GM18511 (cell line): ENCODE measurements around the gene FRMD8.
"Not testable (repeated sequence)": the region's sequence is repeated elsewhere in the genome, so short reads cannot be mapped to it uniquely, and the experiment has no call there.

Experiments
- ATAC-seq: cut with Tn5 transposase; IDR thresholded peaks from one replicate; pipeline ENCODE4 v1.9.1; 2021; ENCODE audit warnings: mild to moderate bottlenecking, moderate library complexity; ENCODE audit not compliant: unreplicated experiment

FRMD8 gene

GRCh38 chr11:65448418-65449105, 62.1 kb downstream of the FRMD8 start:
- no peak for ATAC-seq

DNA sequence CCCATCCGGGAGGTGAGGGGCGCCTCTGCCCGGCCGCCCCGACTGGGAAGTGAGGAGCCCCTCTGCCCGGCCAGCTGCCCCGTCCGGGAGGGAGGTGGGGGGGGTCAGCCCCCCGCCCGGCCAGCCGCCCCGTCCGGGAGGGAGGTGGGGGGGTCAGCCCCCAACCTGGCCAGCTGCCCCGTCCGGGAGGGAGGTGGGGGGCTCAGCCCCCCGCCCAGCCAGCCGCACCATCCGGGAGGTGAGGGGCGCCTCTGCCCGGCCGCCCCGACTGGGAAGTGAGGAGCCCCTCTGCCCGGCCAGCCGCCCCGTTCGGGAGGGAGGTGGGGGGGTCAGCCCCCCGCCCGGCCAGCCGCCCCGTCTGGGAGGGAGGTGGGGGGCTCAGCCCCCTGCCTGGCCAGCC, 64.9 kb downstream of the FRMD8 start:
- not testable (repeated sequence) for ATAC-seq

DNA sequence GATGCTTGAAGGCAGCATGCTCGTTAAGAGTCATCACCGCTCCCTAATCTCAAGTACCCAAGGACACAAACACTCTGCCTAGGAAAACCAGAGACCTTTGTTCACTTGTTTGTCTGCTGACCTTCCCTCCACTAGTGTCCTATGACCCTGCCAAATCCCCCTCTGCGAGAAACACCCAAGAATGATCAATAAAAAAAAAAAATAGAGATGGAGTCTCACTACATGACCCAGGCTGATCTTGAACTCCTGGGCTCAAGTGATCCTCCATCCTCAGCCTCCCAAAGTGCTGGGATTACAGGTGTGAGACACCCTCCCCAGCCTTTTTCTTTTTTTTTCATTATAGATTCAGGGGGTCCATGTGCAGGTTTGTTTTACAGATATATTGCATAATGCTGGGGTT, 65.8 kb downstream of the FRMD8 start:
- not testable (repeated sequence) for ATAC-seq

- no peak for ATAC-seq
Observed at GRCh38 chr11:65452806-65453490, 66.5 kb downstream of the FRMD8 start.

- no peak for ATAC-seq
Observed at GRCh38 chr11:65454311-65454695, 67.9 kb downstream of the FRMD8 start.

DNA sequence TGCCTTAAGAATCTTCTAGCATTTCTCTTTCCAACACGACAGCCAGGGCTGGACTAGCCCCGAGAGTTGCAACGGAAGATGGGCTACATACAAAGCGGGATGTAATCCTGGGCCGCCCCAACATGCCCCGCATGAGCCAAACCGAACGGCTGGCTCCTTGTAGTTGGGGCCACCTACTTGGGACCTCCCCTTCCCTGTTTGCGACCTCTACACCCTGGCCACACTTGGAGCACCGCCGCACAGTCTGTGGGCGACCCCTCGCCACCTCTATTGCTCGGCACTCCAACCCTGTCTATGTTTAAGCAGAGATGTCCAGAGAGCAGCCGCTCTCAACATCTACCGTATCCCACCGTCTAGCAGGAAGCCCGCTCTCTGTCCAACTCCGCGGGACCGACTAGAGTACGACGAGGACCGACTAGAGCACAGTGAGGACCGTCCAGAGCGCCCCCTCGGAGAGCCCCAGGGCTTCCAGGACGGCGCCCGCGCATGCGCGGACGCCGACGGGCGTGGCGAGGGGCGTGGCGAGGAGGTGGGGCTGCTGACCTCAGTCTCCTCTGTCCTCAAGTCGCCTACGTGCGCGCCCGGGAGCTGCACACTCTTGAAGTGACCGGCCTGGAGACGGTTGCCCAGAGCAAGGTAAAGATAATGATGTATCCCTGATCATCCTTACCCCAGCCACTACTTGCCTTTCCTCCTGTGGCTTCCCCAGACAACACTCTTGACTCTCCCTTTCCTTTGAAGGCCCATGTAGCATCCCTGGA, 68.4 kb downstream of the FRMD8 start:
- ATAC-seq = peak; percentile 93

DNA sequence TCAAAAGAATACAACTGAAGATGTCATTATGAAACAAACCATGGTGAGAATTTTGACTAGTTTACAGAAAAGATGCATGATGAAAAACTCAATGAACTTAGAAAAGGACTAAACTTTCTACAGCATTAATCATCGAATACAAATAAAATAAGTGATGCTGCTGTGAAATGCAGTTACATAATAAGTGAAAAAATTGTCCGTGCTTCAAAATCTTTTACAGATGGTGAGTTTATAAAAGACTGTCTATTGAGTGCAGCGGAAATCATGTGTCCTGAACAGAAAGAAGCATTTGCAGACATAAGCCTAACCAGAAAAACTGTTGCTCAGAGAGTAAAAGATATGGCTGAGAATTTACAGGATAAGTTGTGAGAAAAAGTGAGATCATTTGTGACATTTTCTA, 70.0 kb downstream of the FRMD8 start:
- ATAC-seq = no peak

DNA sequence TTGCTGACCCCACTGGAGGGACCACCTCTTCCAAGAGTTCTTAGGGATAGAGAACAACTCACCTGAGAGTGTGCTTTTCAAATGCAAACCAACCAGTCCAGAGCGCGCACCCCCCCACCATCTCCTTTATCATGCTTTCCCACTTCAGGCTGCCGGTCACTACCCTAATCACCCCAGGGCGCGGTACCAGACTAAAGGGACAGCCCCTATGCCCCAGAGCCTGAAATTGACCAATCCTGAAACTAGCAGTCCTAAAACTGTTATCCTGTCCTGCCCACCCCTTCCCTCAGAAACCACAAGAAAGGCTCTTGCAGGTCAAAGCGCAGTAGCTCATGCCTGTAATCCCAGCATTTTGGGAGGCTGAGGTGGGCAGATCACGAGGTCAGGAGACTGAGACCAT, 73.1 kb downstream of the FRMD8 start:
- no peak for ATAC-seq
